GM18520 (cell line): ENCODE results near the gene RADX.
A peak's percentile ranks its signal among the peaks of the same experiment; 100 is the strongest.
"Not testable (repeated sequence)": the region's sequence is repeated elsewhere in the genome, so short reads cannot be mapped to it uniquely, and the experiment has no call there.

Source experiments
- ATAC-seq: cut with Tn5 transposase; IDR thresholded peaks from one replicate; pipeline ENCODE4 v1.9.1; 2021; ENCODE audit not compliant: unreplicated experiment

RADX gene, protein sequence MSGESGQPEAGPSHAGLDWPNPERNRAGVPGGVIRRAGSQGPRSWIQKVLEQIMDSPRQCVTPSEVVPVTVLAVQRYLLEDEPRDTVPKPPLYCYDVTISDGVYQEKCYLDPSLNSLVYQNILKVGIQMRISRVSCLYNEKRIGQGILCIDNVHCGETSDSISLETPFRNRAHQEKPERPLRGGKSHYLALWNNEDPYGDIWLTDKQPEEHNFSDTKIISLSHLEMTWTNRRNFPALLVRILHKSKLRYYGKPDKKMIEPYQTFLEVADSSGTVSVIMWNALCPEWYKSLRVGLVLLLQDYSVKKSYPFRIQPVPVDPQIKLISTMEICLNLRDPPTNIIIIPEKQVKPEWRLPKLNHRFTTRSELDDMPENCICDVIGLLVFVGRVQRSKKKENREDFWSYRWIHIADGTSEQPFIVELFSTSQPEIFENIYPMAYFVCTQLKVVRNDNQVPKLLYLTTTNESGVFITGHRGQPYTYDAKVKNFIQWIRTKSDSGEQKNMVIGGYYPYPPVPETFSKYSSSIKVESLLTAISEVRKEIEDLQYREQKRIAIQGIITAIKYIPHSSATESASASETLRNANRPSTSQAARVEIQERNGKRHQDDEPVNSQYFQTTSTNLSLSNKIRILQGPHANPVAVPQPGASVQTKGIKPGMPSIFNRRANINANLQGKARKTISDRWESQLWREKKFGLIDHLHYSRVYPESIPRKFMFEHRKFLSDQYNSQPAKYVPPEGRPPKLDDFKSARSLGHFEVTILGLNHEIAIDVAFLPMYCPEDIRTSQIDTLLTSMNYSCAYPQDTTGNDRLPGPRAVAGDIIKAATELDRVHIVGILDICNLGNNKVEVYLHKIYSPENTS

DNA sequence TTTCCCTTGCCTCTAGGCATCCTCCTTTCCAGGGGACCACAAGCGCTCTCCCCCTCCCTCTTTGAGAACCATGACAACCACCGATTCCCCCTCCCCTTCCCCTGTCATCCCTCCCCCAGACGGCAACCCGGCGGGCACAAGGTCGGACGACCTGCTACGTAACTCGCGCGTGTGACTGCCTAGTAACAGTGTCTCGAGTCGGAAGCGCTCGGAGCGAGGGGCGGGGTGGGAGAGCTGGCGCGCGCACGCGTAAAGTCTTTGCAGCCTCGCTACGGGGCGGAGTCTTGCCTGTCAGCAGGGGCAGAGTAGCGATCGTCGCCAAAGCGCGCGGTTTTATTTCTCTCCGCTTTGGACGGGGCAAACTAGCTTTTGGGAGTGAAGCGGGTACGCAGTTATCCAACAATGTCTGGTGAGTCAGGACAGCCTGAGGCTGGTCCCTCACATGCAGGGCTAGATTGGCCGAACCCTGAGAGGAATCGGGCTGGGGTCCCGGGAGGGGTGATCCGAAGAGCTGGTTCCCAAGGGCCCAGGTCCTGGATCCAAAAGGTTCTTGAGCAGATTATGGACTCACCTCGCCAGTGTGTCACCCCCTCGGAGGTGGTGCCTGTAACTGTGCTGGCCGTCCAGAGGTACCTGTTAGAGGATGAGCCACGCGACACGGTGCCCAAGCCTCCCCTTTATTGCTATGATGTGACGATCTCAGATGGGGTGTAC is at the start of gene RADX:
Gene RADX (plus strand): TSS at position 300 of the 714 bp plus-strand sequence. CDS start 103 bp downstream, at position 403.
- peak; percentile 97 for ATAC-seq

DNA sequence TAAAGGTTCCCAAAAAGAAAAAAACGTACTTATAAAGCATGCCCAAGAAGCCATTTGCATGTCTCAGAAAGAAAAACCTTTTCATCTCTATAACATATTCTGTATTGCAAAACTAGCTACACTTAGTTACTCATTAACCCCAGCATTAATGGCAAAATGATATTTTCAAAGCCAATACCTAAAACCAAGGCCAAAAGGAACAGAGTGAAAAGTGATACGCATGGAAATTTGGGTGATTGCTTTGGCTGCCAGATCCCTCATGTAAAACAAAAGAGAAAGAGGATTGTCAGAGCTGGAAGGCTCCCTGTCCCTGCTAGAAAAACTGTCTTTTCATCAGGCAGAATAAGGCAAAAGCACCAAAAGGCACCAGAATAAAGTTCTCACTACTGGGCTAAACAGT is 46.8 kb upstream of the RADX start:
- ATAC-seq, result no peak

DNA sequence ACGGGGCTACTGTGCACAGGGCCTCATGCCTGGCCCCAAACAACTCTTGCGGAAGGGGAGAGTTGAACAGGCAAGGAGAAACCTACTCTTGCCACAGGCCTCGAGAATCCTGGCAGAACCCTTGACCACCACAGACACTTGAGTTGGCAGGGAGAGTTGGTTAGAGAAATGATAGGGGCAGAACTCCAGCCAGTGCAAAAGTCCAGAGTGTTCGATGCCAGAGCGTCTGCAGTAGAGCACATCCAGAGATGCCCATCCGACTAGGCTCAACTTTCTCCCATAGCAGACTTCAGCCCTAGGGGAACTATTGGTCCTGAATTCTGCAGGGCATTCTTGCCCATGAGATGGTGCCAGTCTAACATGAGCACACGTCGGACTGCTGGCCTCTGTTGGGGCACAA is 45.4 kb upstream of the RADX start:
- no peak for ATAC-seq

DNA sequence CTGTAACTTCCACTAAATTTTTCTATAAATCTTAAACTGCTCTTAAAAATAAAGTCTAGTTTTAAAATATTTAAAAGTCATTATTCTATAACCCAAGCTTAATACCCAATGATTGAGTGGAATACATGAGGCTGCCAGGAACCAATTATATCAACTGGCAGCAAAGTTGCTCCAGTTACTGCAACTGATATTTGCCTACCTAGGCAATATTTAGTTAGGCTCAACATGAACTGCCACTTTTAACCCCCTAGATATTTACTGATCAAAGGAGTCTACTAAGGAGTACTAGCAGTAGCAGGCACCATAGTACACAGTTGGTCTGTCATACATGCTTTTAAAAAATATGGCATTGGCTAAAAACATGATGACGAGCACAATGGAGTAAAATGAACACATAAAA is 29.9 kb upstream of the RADX start:
- ATAC-seq, result no peak

DNA sequence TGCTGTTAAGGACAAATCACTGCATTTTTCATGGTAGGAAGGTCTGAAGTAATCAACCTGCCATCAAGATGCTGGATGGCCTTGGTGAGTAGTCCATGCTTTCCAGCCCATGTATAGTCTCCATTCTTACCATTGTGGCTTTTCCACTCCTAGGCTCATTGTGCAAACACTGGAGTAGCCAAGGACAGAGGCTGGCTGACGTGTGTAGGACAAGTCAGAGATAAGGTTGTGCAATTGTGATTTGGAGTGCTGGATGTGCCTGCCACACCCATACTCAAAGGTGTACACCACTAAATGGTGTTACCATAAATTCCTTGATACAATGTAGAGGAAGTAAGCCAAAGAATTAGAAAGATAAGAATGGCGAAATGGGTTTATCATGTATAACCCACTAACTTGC is 26.3 kb upstream of the RADX start:
- no peak for ATAC-seq

DNA sequence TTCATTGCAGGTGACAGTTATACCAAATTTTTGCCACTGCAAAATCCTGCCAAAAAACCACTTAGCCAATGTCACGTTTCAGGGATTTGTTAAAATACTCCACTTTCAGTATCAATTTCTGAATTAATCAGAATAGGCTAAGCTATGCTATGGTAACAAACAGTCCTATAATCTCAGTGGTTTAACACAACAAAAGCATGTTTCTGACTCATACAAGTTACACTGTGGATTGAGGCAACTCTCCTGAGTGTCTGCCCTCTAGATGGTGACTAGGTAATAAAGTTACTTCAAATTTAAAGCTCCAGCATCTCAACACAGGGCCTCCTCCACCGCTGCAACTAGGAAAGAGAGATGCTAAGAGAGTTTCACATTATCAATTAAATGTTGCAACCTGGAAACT is 23.0 kb upstream of the RADX start:
- peak; percentile 82 for ATAC-seq

DNA sequence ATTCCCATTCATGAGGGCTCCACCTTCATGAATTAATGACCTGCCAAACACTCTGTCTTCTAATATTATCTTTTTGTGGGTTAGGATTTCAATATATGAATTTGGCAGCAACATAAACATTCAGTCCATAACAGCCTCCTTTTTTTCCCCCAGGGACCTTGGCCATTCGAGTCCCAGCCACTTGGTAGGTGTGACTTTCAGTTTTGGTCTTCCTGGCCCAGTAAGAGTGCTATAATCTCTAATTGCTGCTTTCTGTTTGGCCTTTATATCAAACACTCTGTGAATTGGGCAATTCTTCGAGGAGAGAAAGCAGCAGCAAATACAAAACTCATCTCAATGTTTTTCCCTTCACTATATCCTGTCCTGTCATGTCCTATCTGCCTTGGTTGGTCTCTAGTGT is 12.4 kb upstream of the RADX start:
- ATAC-seq, result no peak

DNA sequence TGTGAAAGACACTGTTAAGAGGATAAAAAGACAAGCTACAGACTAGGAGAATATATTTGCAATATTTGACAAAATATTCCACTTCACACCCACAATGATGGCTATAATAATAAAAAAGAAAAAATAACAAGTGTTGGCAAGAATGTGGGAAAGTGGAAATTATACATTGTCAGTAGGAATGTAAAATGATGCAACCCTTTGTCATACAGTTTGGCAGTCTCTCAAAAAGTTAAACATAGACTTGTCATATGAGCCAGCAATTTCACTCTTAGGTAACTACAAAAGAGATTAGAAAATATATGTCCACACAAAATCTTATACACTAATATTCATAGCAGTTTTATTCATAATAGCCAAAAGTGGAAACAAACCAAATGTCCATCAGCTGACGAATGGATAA is 5.2 kb upstream of the RADX start:
- no peak for ATAC-seq

DNA sequence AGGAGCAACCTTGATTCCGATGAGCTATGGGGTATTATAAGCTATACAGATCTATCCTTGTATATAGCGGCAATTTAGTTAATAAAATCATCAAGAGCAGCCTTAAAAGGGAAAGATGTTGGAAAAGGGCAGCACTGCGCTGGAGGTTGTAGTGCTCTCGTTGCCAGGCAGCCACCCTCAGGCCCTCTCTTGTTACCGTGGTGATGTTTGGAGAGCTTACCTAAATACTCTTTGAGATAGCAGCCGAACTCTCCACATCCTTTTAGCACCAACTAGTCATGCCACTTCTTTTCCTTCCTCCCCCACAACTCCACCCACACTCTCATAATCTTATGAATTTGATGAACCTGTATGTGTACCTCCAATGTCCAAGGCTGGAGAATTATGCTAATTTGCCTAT is 3.8 kb upstream of the RADX start:
- no peak for ATAC-seq

DNA sequence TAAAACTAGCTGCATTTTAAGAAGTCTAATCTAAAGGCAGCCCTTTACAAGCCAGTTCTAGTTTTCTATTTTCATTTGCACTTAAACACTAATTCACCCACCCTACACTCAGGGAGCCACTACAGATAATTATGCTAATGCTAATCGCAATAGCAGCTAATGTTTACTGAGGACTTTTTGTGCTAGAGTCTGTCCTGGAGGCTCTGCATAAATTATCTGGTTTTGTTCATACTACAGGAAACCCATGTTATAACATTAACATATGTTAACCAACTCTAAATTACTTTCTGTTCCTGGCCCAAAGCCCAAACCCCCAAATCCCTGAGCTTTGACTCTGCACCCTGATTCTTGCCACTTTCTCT is 480 bp upstream of the RADX start:
- ATAC-seq, result peak; percentile 2

DNA sequence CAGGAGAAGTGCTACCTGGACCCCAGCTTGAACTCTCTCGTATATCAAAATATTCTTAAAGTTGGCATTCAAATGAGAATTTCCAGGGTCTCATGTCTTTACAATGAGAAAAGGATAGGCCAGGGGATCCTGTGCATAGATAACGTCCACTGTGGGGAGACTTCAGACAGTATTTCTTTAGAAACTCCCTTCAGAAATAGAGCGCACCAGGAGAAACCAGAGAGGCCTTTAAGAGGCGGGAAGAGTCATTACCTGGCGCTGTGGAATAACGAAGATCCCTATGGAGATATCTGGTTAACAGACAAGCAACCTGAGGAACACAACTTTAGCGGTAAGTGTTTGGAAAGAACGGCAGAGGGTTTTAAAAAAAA is 600 bp downstream of the RADX start:
- ATAC-seq, result no peak

DNA sequence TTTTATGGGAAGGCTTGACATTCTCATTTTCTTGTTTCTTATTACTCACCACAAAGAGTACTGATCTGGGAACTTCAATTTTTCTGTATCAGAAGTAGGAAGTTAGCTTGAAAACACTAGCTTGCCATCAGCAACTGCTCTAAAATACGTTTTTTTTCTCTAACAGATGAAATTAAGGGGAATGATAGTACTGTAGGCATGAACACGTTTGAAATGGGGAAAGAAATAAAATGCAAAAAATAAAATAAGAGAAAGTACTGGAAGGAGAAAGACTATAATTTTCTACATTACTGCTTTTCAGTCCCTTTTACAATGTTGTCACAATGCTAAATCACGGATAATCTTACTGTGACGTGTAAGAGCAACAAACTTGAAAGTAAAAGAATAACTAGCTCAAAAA is 1.5 kb downstream of the RADX start:
- ATAC-seq, result no peak

DNA sequence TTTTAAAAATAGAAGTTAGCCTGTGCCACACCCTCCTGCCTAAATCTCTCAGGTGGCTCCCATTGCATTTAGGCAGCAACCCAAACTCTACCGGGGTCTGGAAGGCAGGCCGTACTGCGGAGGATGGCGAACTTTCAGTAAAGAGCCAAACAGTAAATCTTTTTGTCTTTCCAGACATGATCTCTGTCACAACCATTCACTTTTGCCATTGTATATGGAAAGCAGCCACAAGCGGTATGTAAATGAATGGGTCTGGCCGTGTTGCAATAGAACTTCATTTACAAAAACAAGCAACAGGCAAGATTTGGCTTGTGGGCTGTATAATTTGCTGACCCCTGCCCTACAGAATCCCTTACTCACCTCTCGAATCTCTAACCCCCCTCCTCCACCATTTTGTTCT is 3.3 kb downstream of the RADX start:
- ATAC-seq, result no peak

DNA sequence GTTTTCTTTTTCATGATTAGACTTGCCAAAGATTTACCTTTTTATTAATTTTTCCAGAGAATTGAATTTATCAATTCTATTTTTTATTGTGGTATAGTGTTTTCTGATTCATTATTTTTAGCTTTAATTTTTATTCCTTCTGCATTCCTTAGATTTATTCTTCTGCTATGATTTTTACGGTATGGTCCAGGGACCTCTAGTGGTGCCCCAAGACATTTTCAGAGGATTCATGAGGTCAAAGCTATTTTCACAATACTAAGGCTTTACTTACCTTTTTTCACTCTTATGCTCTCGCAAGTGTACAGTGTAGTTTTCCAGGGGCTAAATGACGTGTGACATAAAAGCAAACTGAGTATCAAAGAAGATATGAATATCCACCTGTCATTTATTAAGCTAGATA is 8.0 kb downstream of the RADX start:
- no peak for ATAC-seq

DNA sequence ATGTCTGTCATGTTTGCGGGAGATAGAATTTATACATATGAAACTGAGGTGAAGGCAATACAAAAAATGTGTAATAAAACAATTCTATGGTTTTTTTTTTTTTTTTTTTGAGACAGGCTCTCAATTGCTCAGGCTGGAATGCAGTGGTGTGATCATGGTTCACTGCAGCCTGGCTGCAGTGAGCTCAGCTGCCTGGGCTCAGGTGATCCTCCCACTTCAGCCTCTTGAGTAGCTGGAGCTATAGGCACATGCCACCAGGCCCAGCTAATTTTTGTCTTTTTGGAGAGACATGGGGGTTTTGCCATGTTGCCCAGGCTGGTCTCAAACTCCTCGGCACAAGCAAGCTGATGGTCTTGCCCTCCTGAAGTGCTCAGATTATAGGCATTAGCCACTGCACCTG is 10.1 kb downstream of the RADX start:
- ATAC-seq, result no peak

DNA sequence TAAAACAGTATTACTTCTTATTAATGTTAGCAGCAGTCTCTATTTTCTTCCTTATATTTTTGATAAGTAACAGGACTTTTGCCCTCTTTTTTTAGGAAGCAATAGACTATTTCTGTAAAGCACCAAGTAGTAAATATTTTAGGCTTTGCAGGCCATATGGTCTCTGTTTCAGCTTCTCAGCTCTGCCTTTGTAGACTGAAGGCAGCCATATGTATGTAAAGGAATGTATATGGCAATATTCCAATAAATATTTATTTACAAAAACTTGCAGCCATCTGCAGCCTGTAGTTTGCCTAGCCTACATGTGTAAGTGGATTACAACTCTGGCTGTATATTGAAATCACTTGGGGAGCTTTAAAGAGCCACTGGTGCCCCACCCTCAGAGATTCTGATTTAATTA is 15.0 kb downstream of the RADX start:
- ATAC-seq, result no peak

DNA sequence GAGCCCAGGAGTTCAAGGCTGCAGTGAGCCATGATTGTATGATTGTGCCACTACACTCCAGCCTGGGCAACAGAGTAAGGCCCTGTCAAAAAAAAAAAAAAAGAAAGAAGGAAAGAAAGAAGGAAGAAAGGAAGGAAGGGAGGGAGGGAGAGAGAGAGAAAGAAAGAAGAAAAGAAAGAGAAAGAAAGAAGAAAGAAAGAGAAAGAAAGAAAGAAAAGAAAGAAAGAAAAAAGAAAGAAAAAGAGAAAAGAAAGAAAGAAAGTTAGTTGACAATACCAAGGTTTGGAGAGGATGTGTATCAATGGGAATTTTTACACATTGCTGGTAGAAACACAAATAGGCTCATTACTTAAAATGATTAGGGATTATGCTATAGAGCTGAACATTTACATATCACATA is 19.8 kb downstream of the RADX start:
- no peak for ATAC-seq

DNA sequence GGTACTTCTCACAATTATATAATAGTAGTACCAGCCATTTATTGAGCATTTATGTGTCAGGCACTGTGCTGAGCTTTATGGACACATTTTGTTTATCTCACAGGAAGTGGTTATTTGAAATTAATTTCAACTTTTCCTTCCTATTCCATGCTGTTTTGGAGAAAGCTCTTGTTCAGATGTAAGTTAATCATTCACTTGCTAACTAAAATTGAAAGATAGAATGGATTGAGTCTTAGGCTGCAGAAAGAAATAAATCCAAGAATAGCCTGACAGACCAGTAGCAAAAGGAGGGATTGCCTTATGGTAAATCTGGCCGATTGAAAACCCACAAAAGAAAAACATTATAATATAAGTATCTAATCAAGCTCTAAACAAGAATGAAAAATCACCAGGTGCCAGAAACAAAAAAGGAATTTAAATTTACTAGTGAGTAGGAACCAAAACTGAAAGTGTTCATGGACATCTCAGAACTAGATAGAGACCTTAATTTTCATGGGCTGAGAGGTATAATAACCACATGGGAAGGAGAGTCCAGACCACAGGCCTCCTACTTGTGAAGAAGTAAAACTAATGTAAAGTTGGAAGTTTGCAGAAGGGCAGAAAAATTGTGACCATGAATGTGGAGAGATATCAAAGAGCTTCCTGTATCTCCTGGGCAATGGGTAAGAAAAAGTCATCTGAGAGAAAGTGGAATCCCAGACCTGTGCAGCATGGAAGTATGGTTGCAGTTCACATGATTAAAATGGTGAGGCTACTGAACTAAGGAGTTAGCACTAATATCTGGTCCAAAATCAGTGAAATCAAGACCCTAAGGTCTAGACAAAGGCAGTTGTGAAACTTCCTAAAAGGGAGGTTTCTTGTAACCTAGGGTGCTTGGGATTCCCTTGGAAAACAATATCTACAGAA is 38.0 kb downstream of the RADX start:
- ATAC-seq, result peak; percentile 88

DNA sequence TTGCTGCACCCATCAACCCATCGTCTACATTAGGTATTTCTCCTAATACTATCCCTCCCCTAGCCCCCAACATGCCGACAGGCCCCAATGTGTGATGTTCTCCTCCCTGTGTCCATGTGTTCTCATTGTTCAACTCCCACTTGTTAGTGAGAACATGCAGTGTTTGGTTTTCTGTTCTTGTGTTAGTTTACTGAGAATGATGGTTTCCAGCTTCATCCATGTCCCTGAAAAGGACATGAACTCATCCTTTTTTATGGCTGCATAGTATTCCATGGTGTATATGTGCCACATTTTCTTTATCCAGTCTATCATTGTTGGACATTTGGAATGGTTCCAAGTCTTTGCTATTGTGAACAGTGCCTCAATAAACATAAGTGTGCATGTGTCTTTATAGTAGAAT is 41.8 kb downstream of the RADX start:
- ATAC-seq, result not testable (repeated sequence)

DNA sequence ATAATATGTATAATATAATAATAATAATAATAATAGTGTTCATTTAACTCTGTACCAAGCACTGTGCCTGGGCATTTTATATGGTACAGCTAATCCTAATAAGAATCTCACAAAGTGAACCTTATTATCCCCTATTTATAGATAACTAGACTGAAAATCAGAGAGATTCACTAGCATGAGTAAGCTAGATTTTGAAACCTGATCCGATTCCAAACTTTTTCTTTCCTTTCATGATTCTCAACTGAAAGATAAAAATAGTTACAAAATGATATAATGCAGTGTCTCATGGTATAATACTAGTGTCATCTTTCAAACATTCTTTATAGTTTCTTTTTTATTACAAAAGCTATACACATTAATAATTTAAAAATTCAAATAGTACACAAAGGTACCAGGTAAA is 58.9 kb downstream of the RADX start:
- no peak for ATAC-seq

DNA sequence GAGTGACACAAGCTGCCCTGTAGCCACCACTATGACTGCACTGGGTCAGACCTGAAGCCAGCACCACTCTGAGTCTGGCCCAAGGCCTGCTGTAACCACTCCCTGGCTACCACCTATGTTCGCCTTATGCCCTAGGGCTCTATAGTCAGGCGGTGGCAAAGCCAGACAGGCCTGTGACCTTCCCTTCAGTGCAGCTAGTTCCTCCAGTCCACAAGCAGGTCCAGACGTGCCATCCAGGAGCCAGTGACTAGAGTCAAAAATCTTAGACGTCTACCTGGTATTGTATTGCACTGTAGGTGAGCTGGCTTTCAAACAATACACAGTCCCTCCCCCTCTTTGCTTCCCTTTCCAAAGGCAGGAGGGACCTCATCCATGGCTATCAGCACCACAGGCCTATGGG is 60.7 kb downstream of the RADX start:
- ATAC-seq, result no peak
